K562 (cell line): ENCODE data around the gene ANAPC10. TPM values are rescaled to one million over a fixed set of nuclear protein-coding genes. Genes with fewer than 3 reads are reported as not detected.

ENCODE experiments used
- GATA2 ChIP-seq: sonication (generic); formaldehyde crosslinking; IDR thresholded peaks from 2 replicates; pipeline ENCODE4 v1.4.0; 2020; ENCODE audit warnings: mild to moderate bottlenecking, missing genetic modification reagents
- IRF2 ChIP-seq: sonication (generic); formaldehyde crosslinking; IDR thresholded peaks from 2 replicates; pipeline ENCODE4 v1.8.1; 2022; ENCODE audit warnings: mild to moderate bottlenecking, missing genetic modification reagents
- WHSC1 ChIP-seq: IDR thresholded peaks from one replicate; pipeline ENCODE4 v1.6.1; 2012; ENCODE audit warnings: low read length, control low read depth, inconsistent platforms
- ZNF764 ChIP-seq: fragments of 250-450 bp; sonication (Bioruptor Pico); IDR thresholded peaks from 2 replicates; pipeline ENCODE4 v1.4.0; 2020; ENCODE audit warnings: low read depth, mild to moderate bottlenecking, moderate library complexity
- ZNF766 ChIP-seq: fragments of 200-800 bp; sonication (Bioruptor generic); conservative IDR thresholded peaks from 2 replicates; pipeline ENCODE4 v1.6.1; 2016; ENCODE audit warnings: missing genetic modification characterization, missing compliant biosample characterization
- polyA plus RNA-seq, 8 experiments: library from polyadenylated mRNA; depleted of rRNA in 4 of 8; stranded (reverse) in 5 of 8; unstranded in 3 of 8; fragments of >200 nt; fragmentation: Nextera tagmentation in 2 of 8; fragmentation: Illumina TruSeq in 1 of 8; extraction: Ambion mirVana in 2 of 8; extraction: Trizol in 1 of 8; gene quantifications; 2 replicates each; pipeline versions ENCODE4 v1.2.1 to v1.2.3, GENCODE V29; 2011 to 2014; ENCODE audit warnings: inconsistent platforms in 1 of 8, missing spikeins in 1 of 8
- total RNA-seq, 7 experiments: library from RNA; depleted of rRNA in 6 of 7; stranded (reverse); fragments of >200 nt in 6 of 7; fragmentation: Illumina TruSeq in 2 of 7; extraction: Trizol in 2 of 7; gene quantifications; 2 replicates each; pipeline versions ENCODE4 v1.2.1 to v1.2.3, GENCODE V29; 2011 to 2021; ENCODE audit warnings: low replicate concordance in 1 of 7
- TF ChIP-seq, protein P1 (sequence below): sonication (generic); formaldehyde crosslinking; IDR thresholded peaks from 2 replicates; pipeline ENCODE4 v1.8.1; 2023; ENCODE audit warnings: mild to moderate bottlenecking, missing genetic modification reagents
- TF ChIP-seq, protein P2 (sequence below): fragments of 200-800 bp; sonication (Bioruptor generic); IDR thresholded peaks from 2 replicates; pipeline ENCODE4 v1.6.1; 2016; ENCODE audit warnings: missing genetic modification characterization, missing compliant biosample characterization
- TF ChIP-seq, protein P3 (sequence below): sonication (generic); formaldehyde crosslinking; IDR thresholded peaks from 2 replicates; pipeline ENCODE4 v1.8.0; 2022; ENCODE audit warnings: mild to moderate bottlenecking, missing genetic modification reagents
- TF ChIP-seq, protein P4 (sequence below): fragments of 450-650 bp; IDR thresholded peaks from 2 replicates; pipeline ENCODE4 v1.6.1; 2018; ENCODE audit not compliant: partially characterized antibody
- TF ChIP-seq, protein P5 (sequence below): fragments of 200-800 bp; sonication (Bioruptor generic); IDR thresholded peaks from 2 replicates; pipeline ENCODE4 v1.6.1; 2017; ENCODE audit warnings: missing genetic modification characterization, missing compliant biosample characterization

The ANAPC10 gene
- total and polyA plus RNA-seq, 9 of the 15 experiments (the other 6 are each of a cell fraction or from before 2014, with no cell fraction given): 31.0 to 96.2 (median 60.3) TPM

DNA sequence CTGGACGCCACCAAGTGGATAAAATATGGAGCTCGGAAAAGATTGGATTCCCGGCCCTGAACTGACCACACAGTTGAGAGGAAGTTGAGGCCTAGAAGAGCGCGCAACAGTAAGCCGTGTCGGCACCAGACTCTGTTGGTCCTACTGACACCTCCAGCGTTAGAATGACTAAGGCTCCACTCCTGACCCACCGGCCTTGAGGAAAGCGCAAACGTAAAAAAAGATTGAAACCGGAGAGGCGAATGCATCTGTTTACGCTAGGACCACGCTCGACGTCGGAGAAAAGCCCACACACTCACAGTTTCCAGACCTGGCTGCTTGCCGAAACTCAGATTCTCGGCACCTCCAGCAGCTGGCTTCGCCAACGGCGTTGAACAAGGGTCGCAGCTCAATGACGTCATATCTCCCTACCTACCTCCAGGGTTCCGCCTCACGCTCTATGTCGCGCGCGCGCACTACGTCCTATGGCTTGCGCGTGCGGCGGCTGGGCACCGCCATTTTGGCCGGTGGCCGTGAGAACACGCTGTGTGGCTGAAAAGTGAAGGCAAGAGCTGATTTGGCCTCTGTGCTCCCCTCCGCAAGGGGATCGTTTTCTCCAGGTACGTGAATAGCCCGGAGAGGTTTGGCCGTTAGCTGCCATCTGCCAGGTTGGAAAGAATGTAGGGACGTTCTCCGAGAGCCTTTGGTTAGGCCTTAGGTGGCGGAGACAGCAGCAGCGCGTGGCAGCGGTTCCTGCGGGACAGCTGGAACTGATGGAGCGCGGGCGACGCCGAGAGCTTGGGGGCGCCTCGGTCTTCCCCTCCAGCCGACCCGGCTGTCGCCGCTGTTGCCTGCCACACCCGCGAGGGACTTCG is at the start of gene ANAPC10, which contains the start of gene ABCE1 (continued):
- TF ChIP-seq ZNF764 (CRISPR knock-in tag) (no peak), IRF2 (no peak), GATA2 (CRISPR knock-in tag) (no peak), WHSC1 (no peak), ZNF766 (CRISPR knock-in tag) (peak; percentile 66; the same call in 1 of the 2 replicates)
- TF ChIP-seq, protein P1, sequence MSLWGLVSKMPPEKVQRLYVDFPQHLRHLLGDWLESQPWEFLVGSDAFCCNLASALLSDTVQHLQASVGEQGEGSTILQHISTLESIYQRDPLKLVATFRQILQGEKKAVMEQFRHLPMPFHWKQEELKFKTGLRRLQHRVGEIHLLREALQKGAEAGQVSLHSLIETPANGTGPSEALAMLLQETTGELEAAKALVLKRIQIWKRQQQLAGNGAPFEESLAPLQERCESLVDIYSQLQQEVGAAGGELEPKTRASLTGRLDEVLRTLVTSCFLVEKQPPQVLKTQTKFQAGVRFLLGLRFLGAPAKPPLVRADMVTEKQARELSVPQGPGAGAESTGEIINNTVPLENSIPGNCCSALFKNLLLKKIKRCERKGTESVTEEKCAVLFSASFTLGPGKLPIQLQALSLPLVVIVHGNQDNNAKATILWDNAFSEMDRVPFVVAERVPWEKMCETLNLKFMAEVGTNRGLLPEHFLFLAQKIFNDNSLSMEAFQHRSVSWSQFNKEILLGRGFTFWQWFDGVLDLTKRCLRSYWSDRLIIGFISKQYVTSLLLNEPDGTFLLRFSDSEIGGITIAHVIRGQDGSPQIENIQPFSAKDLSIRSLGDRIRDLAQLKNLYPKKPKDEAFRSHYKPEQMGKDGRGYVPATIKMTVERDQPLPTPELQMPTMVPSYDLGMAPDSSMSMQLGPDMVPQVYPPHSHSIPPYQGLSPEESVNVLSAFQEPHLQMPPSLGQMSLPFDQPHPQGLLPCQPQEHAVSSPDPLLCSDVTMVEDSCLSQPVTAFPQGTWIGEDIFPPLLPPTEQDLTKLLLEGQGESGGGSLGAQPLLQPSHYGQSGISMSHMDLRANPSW: no peak
- TF ChIP-seq, protein P2, sequence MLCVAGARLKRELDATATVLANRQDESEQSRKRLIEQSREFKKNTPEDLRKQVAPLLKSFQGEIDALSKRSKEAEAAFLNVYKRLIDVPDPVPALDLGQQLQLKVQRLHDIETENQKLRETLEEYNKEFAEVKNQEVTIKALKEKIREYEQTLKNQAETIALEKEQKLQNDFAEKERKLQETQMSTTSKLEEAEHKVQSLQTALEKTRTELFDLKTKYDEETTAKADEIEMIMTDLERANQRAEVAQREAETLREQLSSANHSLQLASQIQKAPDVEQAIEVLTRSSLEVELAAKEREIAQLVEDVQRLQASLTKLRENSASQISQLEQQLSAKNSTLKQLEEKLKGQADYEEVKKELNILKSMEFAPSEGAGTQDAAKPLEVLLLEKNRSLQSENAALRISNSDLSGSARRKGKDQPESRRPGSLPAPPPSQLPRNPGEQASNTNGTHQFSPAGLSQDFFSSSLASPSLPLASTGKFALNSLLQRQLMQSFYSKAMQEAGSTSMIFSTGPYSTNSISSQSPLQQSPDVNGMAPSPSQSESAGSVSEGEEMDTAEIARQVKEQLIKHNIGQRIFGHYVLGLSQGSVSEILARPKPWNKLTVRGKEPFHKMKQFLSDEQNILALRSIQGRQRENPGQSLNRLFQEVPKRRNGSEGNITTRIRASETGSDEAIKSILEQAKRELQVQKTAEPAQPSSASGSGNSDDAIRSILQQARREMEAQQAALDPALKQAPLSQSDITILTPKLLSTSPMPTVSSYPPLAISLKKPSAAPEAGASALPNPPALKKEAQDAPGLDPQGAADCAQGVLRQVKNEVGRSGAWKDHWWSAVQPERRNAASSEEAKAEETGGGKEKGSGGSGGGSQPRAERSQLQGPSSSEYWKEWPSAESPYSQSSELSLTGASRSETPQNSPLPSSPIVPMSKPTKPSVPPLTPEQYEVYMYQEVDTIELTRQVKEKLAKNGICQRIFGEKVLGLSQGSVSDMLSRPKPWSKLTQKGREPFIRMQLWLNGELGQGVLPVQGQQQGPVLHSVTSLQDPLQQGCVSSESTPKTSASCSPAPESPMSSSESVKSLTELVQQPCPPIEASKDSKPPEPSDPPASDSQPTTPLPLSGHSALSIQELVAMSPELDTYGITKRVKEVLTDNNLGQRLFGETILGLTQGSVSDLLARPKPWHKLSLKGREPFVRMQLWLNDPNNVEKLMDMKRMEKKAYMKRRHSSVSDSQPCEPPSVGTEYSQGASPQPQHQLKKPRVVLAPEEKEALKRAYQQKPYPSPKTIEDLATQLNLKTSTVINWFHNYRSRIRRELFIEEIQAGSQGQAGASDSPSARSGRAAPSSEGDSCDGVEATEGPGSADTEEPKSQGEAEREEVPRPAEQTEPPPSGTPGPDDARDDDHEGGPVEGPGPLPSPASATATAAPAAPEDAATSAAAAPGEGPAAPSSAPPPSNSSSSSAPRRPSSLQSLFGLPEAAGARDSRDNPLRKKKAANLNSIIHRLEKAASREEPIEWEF (CRISPR knock-in tag): no peak
- TF ChIP-seq, protein P3, sequence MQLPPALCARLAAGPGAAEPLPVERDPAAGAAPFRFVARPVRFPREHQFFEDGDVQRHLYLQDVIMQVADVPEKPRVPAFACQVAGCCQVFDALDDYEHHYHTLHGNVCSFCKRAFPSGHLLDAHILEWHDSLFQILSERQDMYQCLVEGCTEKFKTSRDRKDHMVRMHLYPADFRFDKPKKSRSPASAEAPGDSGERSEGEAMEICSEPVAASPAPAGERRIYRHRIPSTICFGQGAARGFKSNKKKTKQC (CRISPR knock-in tag): no peak; the same call in 1 of the 2 replicates
- TF ChIP-seq, protein P4, sequence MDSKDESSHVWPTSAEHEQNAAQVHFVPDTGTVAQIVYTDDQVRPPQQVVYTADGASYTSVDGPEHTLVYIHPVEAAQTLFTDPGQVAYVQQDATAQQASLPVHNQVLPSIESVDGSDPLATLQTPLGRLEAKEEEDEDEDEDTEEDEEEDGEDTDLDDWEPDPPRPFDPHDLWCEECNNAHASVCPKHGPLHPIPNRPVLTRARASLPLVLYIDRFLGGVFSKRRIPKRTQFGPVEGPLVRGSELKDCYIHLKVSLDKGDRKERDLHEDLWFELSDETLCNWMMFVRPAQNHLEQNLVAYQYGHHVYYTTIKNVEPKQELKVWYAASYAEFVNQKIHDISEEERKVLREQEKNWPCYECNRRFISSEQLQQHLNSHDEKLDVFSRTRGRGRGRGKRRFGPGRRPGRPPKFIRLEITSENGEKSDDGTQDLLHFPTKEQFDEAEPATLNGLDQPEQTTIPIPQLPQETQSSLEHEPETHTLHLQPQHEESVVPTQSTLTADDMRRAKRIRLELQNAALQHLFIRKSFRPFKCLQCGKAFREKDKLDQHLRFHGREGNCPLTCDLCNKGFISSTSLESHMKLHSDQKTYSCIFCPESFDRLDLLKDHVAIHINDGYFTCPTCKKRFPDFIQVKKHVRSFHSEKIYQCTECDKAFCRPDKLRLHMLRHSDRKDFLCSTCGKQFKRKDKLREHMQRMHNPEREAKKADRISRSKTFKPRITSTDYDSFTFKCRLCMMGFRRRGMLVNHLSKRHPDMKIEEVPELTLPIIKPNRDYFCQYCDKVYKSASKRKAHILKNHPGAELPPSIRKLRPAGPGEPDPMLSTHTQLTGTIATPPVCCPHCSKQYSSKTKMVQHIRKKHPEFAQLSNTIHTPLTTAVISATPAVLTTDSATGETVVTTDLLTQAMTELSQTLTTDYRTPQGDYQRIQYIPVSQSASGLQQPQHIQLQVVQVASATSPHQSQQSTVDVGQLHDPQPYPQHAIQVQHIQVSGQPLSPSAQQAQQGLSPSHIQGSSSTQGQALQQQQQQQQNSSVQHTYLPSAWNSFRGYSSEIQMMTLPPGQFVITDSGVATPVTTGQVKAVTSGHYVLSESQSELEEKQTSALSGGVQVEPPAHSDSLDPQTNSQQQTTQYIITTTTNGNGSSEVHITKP: peak; percentile 24
- TF ChIP-seq, protein P5, sequence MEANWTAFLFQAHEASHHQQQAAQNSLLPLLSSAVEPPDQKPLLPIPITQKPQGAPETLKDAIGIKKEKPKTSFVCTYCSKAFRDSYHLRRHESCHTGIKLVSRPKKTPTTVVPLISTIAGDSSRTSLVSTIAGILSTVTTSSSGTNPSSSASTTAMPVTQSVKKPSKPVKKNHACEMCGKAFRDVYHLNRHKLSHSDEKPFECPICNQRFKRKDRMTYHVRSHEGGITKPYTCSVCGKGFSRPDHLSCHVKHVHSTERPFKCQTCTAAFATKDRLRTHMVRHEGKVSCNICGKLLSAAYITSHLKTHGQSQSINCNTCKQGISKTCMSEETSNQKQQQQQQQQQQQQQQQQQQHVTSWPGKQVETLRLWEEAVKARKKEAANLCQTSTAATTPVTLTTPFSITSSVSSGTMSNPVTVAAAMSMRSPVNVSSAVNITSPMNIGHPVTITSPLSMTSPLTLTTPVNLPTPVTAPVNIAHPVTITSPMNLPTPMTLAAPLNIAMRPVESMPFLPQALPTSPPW (CRISPR knock-in tag): peak; percentile 23; the same call in 1 of the 2 replicates
